Measurements from ENCODE around the gene DND1.
"Not testable (repeated sequence)": the region's sequence is repeated elsewhere in the genome, so short reads cannot be mapped to it uniquely, and the experiment has no call there.

DND1 gene

GRCh38 chr5:140639148-140639981 is 34.0 kb downstream of the DND1 start, which contains the start of gene TMCO6:
Gene TMCO6, plus strand, starts transcription at chr5:140639451. Its CDS starts 77 bp downstream, at chr5:140639528.
- H3K4me3 ChIP-seq (replicated peaks in 1 of 2; ENCODE audit: low read depth in 2 of 2, low read length in 2 of 2), result peak within 1 kb of the TSS; percentile 81 to 82

GRCh38 chr5:140638898-140639147 is 34.6 kb downstream of the DND1 start:
- DNase-seq (ENCODE audit: low read depth in 2 of 2), result not testable (repeated sequence)

More at GRCh38 chr5:140639148-140639981, 34.0 kb downstream of the DND1 start, which contains the start of gene TMCO6:
- DNase-seq (ENCODE audit: low read depth in 2 of 2), result peak; percentile 97
- peak; percentile 59 for TF ChIP-seq CTCF (IDR thresholded peaks at IDR 0.05; ENCODE audit: low read depth, low read length)

GRCh38 chr5:140637371-140638100 is 35.8 kb downstream of the DND1 start:
- TF ChIP-seq CTCF (IDR thresholded peaks at IDR 0.05; ENCODE audit: low read depth, low read length), result no peak
- DNase-seq (ENCODE audit: low read depth in 2 of 2), result no peak
- no peak overlapping the region for H3K4me3 ChIP-seq (replicated peaks in 1 of 2; ENCODE audit: low read depth in 2 of 2, low read length in 2 of 2)

More at GRCh38 chr5:140638898-140639147, 34.6 kb downstream of the DND1 start:
- peak overlapping the region in 1 of 2 donors; percentile 82 for H3K4me3 ChIP-seq (replicated peaks in 1 of 2; ENCODE audit: low read depth in 2 of 2, low read length in 2 of 2)

GRCh38 chr5:140635291-140636257 is 37.8 kb downstream of the DND1 start:
- no peak overlapping the region for H3K4me3 ChIP-seq (replicated peaks in 1 of 2; ENCODE audit: low read depth in 2 of 2, low read length in 2 of 2)
- TF ChIP-seq CTCF (IDR thresholded peaks at IDR 0.05; ENCODE audit: low read depth, low read length), result no peak
- DNase-seq (ENCODE audit: low read depth in 2 of 2), result no peak

- no peak for TF ChIP-seq CTCF (IDR thresholded peaks at IDR 0.05; ENCODE audit: low read depth, low read length)
- H3K4me3 ChIP-seq (replicated peaks in 1 of 2; ENCODE audit: low read depth in 2 of 2, low read length in 2 of 2), result no peak overlapping the region
- no peak for DNase-seq (ENCODE audit: low read depth in 2 of 2)
Observed at GRCh38 chr5:140634103-140634502, 39.3 kb downstream of the DND1 start.

GRCh38 chr5:140633501-140633900 is 39.9 kb downstream of the DND1 start:
- no peak overlapping the region for H3K4me3 ChIP-seq (replicated peaks in 1 of 2; ENCODE audit: low read depth in 2 of 2, low read length in 2 of 2)

More at GRCh38 chr5:140633501-140633900, 39.9 kb downstream of the DND1 start:
- DNase-seq (ENCODE audit: low read depth in 2 of 2), result no peak
- no peak for TF ChIP-seq CTCF (IDR thresholded peaks at IDR 0.05; ENCODE audit: low read depth, low read length)
